CD4-positive, alpha-beta memory T cell (primary cell): ENCODE data around the gene PPM1B. TPM values are rescaled to one million over a fixed set of nuclear protein-coding genes. Genes with fewer than 3 reads are reported as not detected.

Experiments used
- CTCF ChIA-PET: fragments of 350-600 bp; sonication (Branson Sonifier 250); formaldehyde crosslinking; loops from one replicate; lab custom pipeline; 2021; ENCODE audit warnings: inconsistent platforms; ENCODE audit not compliant: partially characterized antibody; lab: Charles Lee
- POLR2A ChIA-PET: fragments of 350-600 bp; sonication (Branson Sonifier 250); formaldehyde crosslinking; loops from one replicate; lab custom pipeline; 2021; ENCODE audit not compliant: partially characterized antibody; lab: Charles Lee
- DNase-seq, 5 donors: peaks; one replicate each; pipeline versions ENCODE4 v3.0.0 to v3.0.0-alpha.2; 2020 to 2022; ENCODE audit warnings: mixed read lengths in 1 of 5
- H3K27ac ChIP-seq: one replicate; pipeline ENCODE4 v1.7.0; 2013; ENCODE audit warnings: low read depth, low read length
- H3K27me3 ChIP-seq: 2 replicates; pipeline ENCODE4 v1.7.0; 2013; ENCODE audit warnings: mild to moderate bottlenecking, low read length, moderate library complexity; ENCODE audit not compliant: insufficient read depth
- H3K36me3 ChIP-seq: 2 replicates; pipeline ENCODE4 v1.7.0; 2013; ENCODE audit warnings: mild to moderate bottlenecking, low read length, moderate library complexity; ENCODE audit not compliant: insufficient read depth
- H3K4me1 ChIP-seq: 2 replicates; pipeline ENCODE4 v1.7.0; 2013; ENCODE audit warnings: mild to moderate bottlenecking, low read length, moderate library complexity; ENCODE audit not compliant: insufficient read depth
- H3K4me3 ChIP-seq, 2 donors: one replicate each; pipeline ENCODE4 v1.7.0; 2013; ENCODE audit warnings: low read length in 2 of 2, mild to moderate bottlenecking in 1 of 2
- H3K9me3 ChIP-seq, 2 donors: one replicate each; pipeline ENCODE4 v1.7.0; 2013; ENCODE audit warnings: low read length in 2 of 2, control low read depth in 1 of 2; ENCODE audit not compliant: control insufficient read depth in 1 of 2
- H3K27ac Mint-ChIP-seq, 7 donors: one replicate each; pipeline ENCODE4 v1.8.0; 2020 to 2021; ENCODE audit warnings: mixed read lengths in 7 of 7, mild to moderate bottlenecking in 6 of 7, inconsistent platforms in 3 of 7, moderate library complexity in 3 of 7
- H3K27me3 Mint-ChIP-seq, 2 donors: one replicate each; pipeline ENCODE4 v1.8.0; 2020 to 2021; ENCODE audit warnings: mixed read lengths in 2 of 2
- H3K36me3 Mint-ChIP-seq, 2 donors: one replicate each; pipeline ENCODE4 v1.8.0; 2020 to 2021; ENCODE audit warnings: mixed read lengths in 2 of 2, inconsistent platforms in 1 of 2, mild to moderate bottlenecking in 1 of 2
- H3K4me1 Mint-ChIP-seq, 4 donors: one replicate each; pipeline ENCODE4 v1.8.0; 2020 to 2021; ENCODE audit warnings: mixed read lengths in 4 of 4, mild to moderate bottlenecking in 1 of 4
- H3K4me3 Mint-ChIP-seq, 8 donors: one replicate each; pipeline ENCODE4 v1.8.0; 2020 to 2021; ENCODE audit warnings: mixed read lengths in 8 of 8, mild to moderate bottlenecking in 7 of 8, moderate library complexity in 6 of 8, inconsistent platforms in 3 of 8
- H3K9me3 Mint-ChIP-seq, 8 donors: one replicate each; pipeline ENCODE4 v1.8.0; 2020 to 2021; ENCODE audit warnings: mixed read lengths in 8 of 8, mild to moderate bottlenecking in 5 of 8, inconsistent platforms in 3 of 8, moderate library complexity in 1 of 8
- intact Hi-C: fragments of 100-400 bp; cut with micrococcal nuclease; formaldehyde crosslinking; loops from one replicate; pipeline ENCODE4 v1.15.1; 2023
- polyA plus RNA-seq, 2 donors: library from polyadenylated mRNA; unstranded; fragments of 300-500 nt; fragmentation: Illumina TruSeq; gene quantifications; one replicate each; pipeline ENCODE4 v1.2.3, GENCODE V29; 2021
- total RNA-seq, 2 experiments: library from RNA; stranded (reverse); gene quantifications; one replicate each; pipeline ENCODE4 v1.2.3, GENCODE V29; 2021

PPM1B gene
- total and polyA plus RNA-seq, 4 experiments from 2014 or later: 52.4 to 79.3 (median 65.1) TPM

GRCh38 chr2:44137872-44138551 lies 30.7 kb upstream of the PPM1B start:
- intact Hi-C loops: no loop called here
- ChIA-PET POLR2A (no interaction called here), CTCF (interaction anchor here (0.7 kb wide), 1 partner anchor 339 kb away, joined by 4 read pairs; no protein-coding TSS in a partner anchor)
- Mint-ChIP-seq H3K27me3 (peaks cover 0 to 1% of the 10 kb centered on the region in 2 donors), H3K9me3 (peaks cover 0 to 2% (median 0%) of the 10 kb centered on the region in 8 donors), H3K4me3 (no peak overlapping the region), H3K36me3 (no peaks in the 10 kb centered on the region), H3K4me1 (peaks cover 0 to 9% (median 4%) of the 10 kb centered on the region in 4 donors), H3K27ac (peak overlapping the region in 1 of 7 donors; percentile 21)
- Histone ChIP-seq H3K4me1 (peaks cover 3% of the 10 kb centered on the region), H3K27ac (no peak overlapping the region), H3K27me3 (no peaks in the 10 kb centered on the region), H3K36me3 (no peaks in the 10 kb centered on the region), H3K4me3 (no peak overlapping the region), H3K9me3 (no peaks in the 10 kb centered on the region)
- no peak for DNase-seq

- H3K27me3 Mint-ChIP-seq: no peaks in the 10 kb centered on the region
- H3K4me3 Mint-ChIP-seq: no peak overlapping the region
- H3K4me1 ChIP-seq: peaks cover 3% of the 10 kb centered on the region
- intact Hi-C loops: no loop called here
- H3K27ac Mint-ChIP-seq: no peak overlapping the region
- no peaks in the 10 kb centered on the region for H3K36me3 ChIP-seq
- peaks cover 0 to 2% (median 0%) of the 10 kb centered on the region in 8 donors for H3K9me3 Mint-ChIP-seq
- CTCF ChIA-PET: no interaction called here
- DNase-seq: no peak
- POLR2A ChIA-PET: no interaction called here
- H3K27me3 ChIP-seq: no peaks in the 10 kb centered on the region
- no peaks in the 10 kb centered on the region for H3K36me3 Mint-ChIP-seq
- H3K9me3 ChIP-seq: no peaks in the 10 kb centered on the region
- H3K27ac ChIP-seq: no peak overlapping the region
- no peak overlapping the region for H3K4me3 ChIP-seq
- H3K4me1 Mint-ChIP-seq: peaks cover 0 to 9% (median 4%) of the 10 kb centered on the region in 4 donors
These were observed 28.9 kb upstream of the PPM1B start for GRCh38 chr2:44139741-44140140.

GRCh38 chr2:44142306-44142705 lies 26.4 kb upstream of the PPM1B start:
- Mint-ChIP-seq H3K36me3 (no peaks in the 10 kb centered on the region), H3K4me3 (no peak overlapping the region), H3K27me3 (peaks cover 0 to 2% of the 10 kb centered on the region in 2 donors), H3K4me1 (peaks cover 0 to 9% (median 4%) of the 10 kb centered on the region in 4 donors), H3K27ac (no peak overlapping the region), H3K9me3 (peaks cover 0 to 2% (median 0%) of the 10 kb centered on the region in 8 donors)
- Histone ChIP-seq H3K36me3 (no peaks in the 10 kb centered on the region), H3K4me3 (no peak overlapping the region), H3K4me1 (peaks cover 3% of the 10 kb centered on the region), H3K9me3 (no peaks in the 10 kb centered on the region), H3K27me3 (no peaks in the 10 kb centered on the region), H3K27ac (no peak overlapping the region)
- ChIA-PET CTCF (interaction anchor here (0.5 kb wide), 1 partner anchor 134 kb away, joined by 3 read pairs; no protein-coding TSS in a partner anchor), POLR2A (no interaction called here)
- DNase-seq: no peak
- intact Hi-C loops: no loop called here

GRCh38 chr2:44143701-44144100 lies 25.0 kb upstream of the PPM1B start:
- intact Hi-C loops: no loop called here
- CTCF ChIA-PET: no interaction called here

GRCh38 chr2:44148999-44149398 lies 19.7 kb upstream of the PPM1B start:
- Histone ChIP-seq H3K9me3 (no peaks in the 10 kb centered on the region), H3K27me3 (no peaks in the 10 kb centered on the region), H3K4me1 (no peaks in the 10 kb centered on the region), H3K4me3 (no peak overlapping the region), H3K36me3 (no peaks in the 10 kb centered on the region), H3K27ac (no peak overlapping the region)
- no peaks in the 10 kb centered on the region for H3K9me3 Mint-ChIP-seq
- no peak overlapping the region for H3K4me3 Mint-ChIP-seq
- H3K27me3 Mint-ChIP-seq: peaks cover 0 to 7% of the 10 kb centered on the region in 2 donors
- intact Hi-C loops: no loop called here
- H3K27ac Mint-ChIP-seq: no peak overlapping the region
- POLR2A ChIA-PET: no interaction called here
- no peak for DNase-seq
- CTCF ChIA-PET: no interaction called here
- no peaks in the 10 kb centered on the region for H3K36me3 Mint-ChIP-seq
- no peaks in the 10 kb centered on the region for H3K4me1 Mint-ChIP-seq

More at GRCh38 chr2:44143701-44144100, 25.0 kb upstream of the PPM1B start:
- peaks cover 0 to 9% (median 4%) of the 10 kb centered on the region in 4 donors for H3K4me1 Mint-ChIP-seq
- DNase-seq: no peak
- Histone ChIP-seq H3K9me3 (no peaks in the 10 kb centered on the region), H3K27ac (no peak overlapping the region), H3K27me3 (no peaks in the 10 kb centered on the region), H3K36me3 (no peaks in the 10 kb centered on the region), H3K4me1 (peaks cover 3% of the 10 kb centered on the region), H3K4me3 (no peak overlapping the region)
- H3K4me3 Mint-ChIP-seq: no peak overlapping the region
- H3K27me3 Mint-ChIP-seq: peaks cover 0 to 3% of the 10 kb centered on the region in 2 donors
- no peak overlapping the region for H3K27ac Mint-ChIP-seq
- peaks cover 0 to 2% (median 0%) of the 10 kb centered on the region in 8 donors for H3K9me3 Mint-ChIP-seq
- no peaks in the 10 kb centered on the region for H3K36me3 Mint-ChIP-seq
- POLR2A ChIA-PET: no interaction called here

- H3K4me1 ChIP-seq: no peaks in the 10 kb centered on the region
- intact Hi-C loops: no loop called here
- Mint-ChIP-seq H3K27me3 (peaks cover 0 to 7% of the 10 kb centered on the region in 2 donors), H3K9me3 (no peaks in the 10 kb centered on the region), H3K36me3 (no peaks in the 10 kb centered on the region), H3K27ac (no peak overlapping the region), H3K4me3 (no peak overlapping the region), H3K4me1 (no peaks in the 10 kb centered on the region)
- CTCF ChIA-PET: no interaction called here
- no peak overlapping the region for H3K4me3 ChIP-seq
- no peak overlapping the region for H3K27ac ChIP-seq
- H3K9me3 ChIP-seq: no peaks in the 10 kb centered on the region
- DNase-seq: no peak
- POLR2A ChIA-PET: no interaction called here
- no peaks in the 10 kb centered on the region for H3K36me3 ChIP-seq
- H3K27me3 ChIP-seq: no peaks in the 10 kb centered on the region
These were observed 18.2 kb upstream of the PPM1B start for GRCh38 chr2:44150473-44150872.

- no peak overlapping the region for H3K27ac Mint-ChIP-seq
- H3K27me3 Mint-ChIP-seq: peaks cover 0 to 5% of the 10 kb centered on the region in 2 donors
- Histone ChIP-seq H3K9me3 (no peaks in the 10 kb centered on the region), H3K27ac (no peak overlapping the region), H3K4me1 (no peaks in the 10 kb centered on the region), H3K36me3 (no peaks in the 10 kb centered on the region), H3K27me3 (no peaks in the 10 kb centered on the region), H3K4me3 (no peak overlapping the region)
- DNase-seq: no peak
- ChIA-PET POLR2A (no interaction called here), CTCF (no interaction called here)
- H3K4me1 Mint-ChIP-seq: no peaks in the 10 kb centered on the region
- intact Hi-C loops: no loop called here
- no peaks in the 10 kb centered on the region for H3K9me3 Mint-ChIP-seq
- H3K4me3 Mint-ChIP-seq: no peak overlapping the region
- no peaks in the 10 kb centered on the region for H3K36me3 Mint-ChIP-seq
These were observed 15.6 kb upstream of the PPM1B start for GRCh38 chr2:44152865-44153669.
